Neural crest cell (in vitro differentiated cells): ENCODE data around the gene GNLY. TPM values are rescaled to one million over a fixed set of nuclear protein-coding genes. Genes with fewer than 3 reads are reported as not detected.

Source experiments
- DNase-seq: peaks from one replicate; pipeline ENCODE4 v3.0.0; 2021; ENCODE audit warnings: low read depth, mixed read lengths, low spot score
- H3K27ac Mint-ChIP-seq: one replicate; pipeline ENCODE4 v1.8.0; 2021; ENCODE audit warnings: mild to moderate bottlenecking, mixed read lengths; ENCODE audit not compliant: unreplicated experiment
- H3K27me3 Mint-ChIP-seq: 2 replicates; pipeline ENCODE4 v1.8.0; 2021; ENCODE audit warnings: low read depth, mild to moderate bottlenecking, mixed read lengths
- H3K36me3 Mint-ChIP-seq: 2 replicates; pipeline ENCODE4 v1.8.0; 2021; ENCODE audit warnings: low read depth, mild to moderate bottlenecking, mixed read lengths
- H3K4me1 Mint-ChIP-seq: 2 replicates; pipeline ENCODE4 v1.8.0; 2021; ENCODE audit warnings: mixed read lengths
- H3K4me3 Mint-ChIP-seq: one replicate; pipeline ENCODE4 v1.8.0; 2021; ENCODE audit warnings: mild to moderate bottlenecking, mixed read lengths
- H3K9me3 Mint-ChIP-seq: 2 replicates; pipeline ENCODE4 v1.8.0; 2021; ENCODE audit warnings: mixed read lengths
- CTCF ChIP-seq: fragments of 200-600 bp; sonication (generic); conservative IDR thresholded peaks from 2 replicates; pipeline ENCODE4 v1.5.0; 2021; ENCODE audit warnings: antibody characterized with exemption, mild to moderate bottlenecking
- total RNA-seq: library from RNA; stranded (reverse); gene quantifications from 2 replicates; pipeline ENCODE4 v1.2.1, GENCODE V29; 2021

GNLY gene
- total RNA-seq, 1 donor from 2014 or later, result not detected

DNA sequence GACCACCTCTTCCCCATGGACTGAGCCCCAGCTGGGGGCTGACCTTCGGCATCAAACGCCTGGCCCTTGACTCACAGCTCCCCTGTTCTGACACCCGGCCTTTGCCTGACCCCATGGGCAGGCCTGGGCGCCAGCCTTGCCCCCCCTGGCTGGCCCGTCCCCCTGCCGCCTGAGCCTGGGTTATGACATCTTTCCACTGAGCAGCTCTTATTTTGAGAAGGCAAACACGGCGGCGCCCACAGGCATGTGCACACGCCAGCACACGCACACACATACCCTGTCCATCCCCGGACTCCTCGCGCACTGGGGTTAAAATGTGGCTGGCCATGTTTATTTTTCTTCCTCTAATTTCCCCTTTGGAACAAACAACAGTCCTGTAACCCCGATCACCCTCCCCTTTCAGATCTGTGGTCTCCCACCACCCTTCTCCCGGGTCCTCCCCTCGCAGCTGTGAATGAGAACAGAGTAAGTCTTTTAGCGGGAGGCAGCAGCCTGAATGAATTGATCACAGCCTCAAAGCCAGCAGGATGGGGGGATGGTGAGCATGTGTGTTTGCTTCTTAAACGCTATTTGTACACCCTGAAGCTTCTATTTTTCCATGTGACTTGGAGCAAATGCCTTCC, 47.8 kb downstream of the GNLY start:
- Mint-ChIP-seq H3K27me3 (peaks cover 10% of the 10 kb centered on the region), H3K9me3 (no peaks in the 10 kb centered on the region)
- peak; percentile 55 for DNase-seq

DNA sequence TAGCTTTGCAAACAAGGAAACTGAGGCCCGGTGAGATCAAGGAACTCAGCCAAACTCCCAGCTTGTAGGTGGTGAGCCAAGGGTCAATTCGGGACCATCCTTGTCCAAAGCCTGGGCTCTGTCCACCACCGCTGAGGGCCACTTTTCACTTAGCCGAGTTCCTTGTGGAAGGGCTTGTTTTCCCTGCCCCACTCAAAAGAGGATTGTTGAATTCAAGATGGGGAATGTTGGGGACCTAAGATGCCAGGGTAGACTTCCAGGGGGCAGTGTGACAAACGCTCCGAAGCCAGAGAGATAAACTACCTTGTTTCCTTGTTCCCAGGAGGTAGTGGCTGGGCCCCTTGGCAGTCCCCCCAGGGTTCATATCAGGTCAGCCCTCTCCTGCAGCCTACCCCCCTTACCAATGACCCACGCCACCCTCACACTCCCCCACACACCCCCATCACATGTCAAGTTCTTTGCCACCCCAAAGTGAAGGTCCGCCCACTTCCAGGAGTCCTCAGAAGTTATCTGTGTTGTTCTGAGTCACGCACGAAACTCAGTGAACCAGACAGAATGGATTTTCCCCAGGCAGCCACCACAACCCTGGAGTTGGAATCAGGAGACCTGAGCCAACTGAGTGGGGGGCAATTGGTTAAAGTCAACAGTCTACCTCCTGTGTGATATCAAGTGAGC, 49.3 kb downstream of the GNLY start:
- peak overlapping the region; percentile 7 for H3K4me3 Mint-ChIP-seq
- H3K27ac Mint-ChIP-seq, result no peak overlapping the region
- no peak for DNase-seq
- TF ChIP-seq CTCF, result no peak
- H3K36me3 Mint-ChIP-seq, result no peaks in the 10 kb centered on the region
- H3K4me1 Mint-ChIP-seq, result peaks cover 60% of the 10 kb centered on the region
- H3K9me3 Mint-ChIP-seq, result no peaks in the 10 kb centered on the region
- H3K27me3 Mint-ChIP-seq, result peaks cover 10% of the 10 kb centered on the region

More for the DNA sequence above, 47.8 kb downstream of the GNLY start:
- peak overlapping the region; percentile 74 for H3K4me3 Mint-ChIP-seq
- H3K27ac Mint-ChIP-seq, result peak overlapping the region; percentile 84
- no peak for TF ChIP-seq CTCF
- peaks cover 63% of the 10 kb centered on the region for H3K4me1 Mint-ChIP-seq
- no peaks in the 10 kb centered on the region for H3K36me3 Mint-ChIP-seq

- no peaks in the 10 kb centered on the region for H3K36me3 Mint-ChIP-seq
- no peak overlapping the region for H3K27ac Mint-ChIP-seq
- peaks cover 10% of the 10 kb centered on the region for H3K27me3 Mint-ChIP-seq
These were observed 49.9 kb downstream of the GNLY start for GRCh38 chr2:85744055-85744454.

DNA sequence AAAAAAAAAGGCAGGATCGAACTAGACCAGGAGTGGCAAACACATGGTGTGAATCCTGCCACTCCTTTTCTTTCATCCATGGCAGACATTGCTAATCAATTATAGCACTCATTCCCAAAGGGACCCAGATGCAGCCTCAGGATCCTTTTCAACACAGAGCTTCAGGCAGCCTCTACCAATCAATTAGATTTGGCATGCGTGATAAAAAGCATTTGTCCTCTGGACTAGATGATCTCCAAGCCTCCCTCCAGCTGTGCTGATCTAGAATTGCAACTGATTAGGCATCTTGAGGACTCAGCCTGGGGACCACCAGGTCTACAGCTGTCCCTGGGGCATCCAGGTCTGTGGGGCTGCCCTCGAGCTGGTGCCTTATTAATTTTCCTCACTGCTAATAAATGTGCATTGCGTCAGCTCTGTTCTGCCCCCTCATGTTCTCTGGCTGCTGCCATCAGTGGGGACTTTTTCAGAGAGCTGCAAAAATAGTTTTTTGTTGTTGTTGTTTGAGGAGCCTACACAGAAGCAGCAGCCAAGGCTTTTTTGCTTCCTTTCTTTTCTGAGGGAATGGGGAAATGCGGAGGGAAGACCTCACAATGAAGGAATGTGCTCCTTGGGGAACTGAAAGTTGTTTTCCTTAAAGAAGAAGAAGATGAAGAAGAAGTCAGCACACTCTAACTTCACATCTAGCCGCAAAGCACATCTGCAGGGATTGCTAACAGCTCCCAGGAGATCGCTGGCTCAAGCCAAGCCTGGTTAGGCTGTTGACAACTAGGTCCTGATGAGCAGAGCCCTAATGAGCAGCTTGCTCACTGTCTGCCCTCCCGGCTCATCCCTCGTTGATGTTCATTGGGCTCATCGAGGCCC, 50.8 kb downstream of the GNLY start:
- no peaks in the 10 kb centered on the region for H3K36me3 Mint-ChIP-seq
- peaks cover 50% of the 10 kb centered on the region for H3K4me1 Mint-ChIP-seq
- peak overlapping the region; percentile 14 for H3K4me3 Mint-ChIP-seq
- peaks cover 9% of the 10 kb centered on the region for H3K27me3 Mint-ChIP-seq
- DNase-seq, result no peak
- TF ChIP-seq CTCF, result no peak
- no peaks in the 10 kb centered on the region for H3K9me3 Mint-ChIP-seq
- no peak overlapping the region for H3K27ac Mint-ChIP-seq

More at GRCh38 chr2:85744055-85744454, 49.9 kb downstream of the GNLY start:
- DNase-seq, result no peak
- no peak for TF ChIP-seq CTCF
- H3K4me3 Mint-ChIP-seq, result peak overlapping the region; percentile 7
- H3K9me3 Mint-ChIP-seq, result no peaks in the 10 kb centered on the region
- peaks cover 54% of the 10 kb centered on the region for H3K4me1 Mint-ChIP-seq

- no peak overlapping the region for H3K27ac Mint-ChIP-seq
- H3K27me3 Mint-ChIP-seq, result peaks cover 14% of the 10 kb centered on the region
- H3K9me3 Mint-ChIP-seq, result no peaks in the 10 kb centered on the region
- TF ChIP-seq CTCF, result no peak
- no peaks in the 10 kb centered on the region for H3K36me3 Mint-ChIP-seq
- peaks cover 54% of the 10 kb centered on the region for H3K4me1 Mint-ChIP-seq
- no peak for DNase-seq
- no peak overlapping the region for H3K4me3 Mint-ChIP-seq
These were observed 51.5 kb downstream of the GNLY start for GRCh38 chr2:85745619-85746018.
